ENCODE results near the gene HCN3. TPM values are rescaled to one million over a fixed set of nuclear protein-coding genes. Genes with fewer than 3 reads are reported as not detected.
A peak's percentile ranks its signal among the peaks of the same experiment; 100 is the strongest.

HCN3 gene
- total and polyA plus RNA-seq, 2 of the 13 experiments (the other 11 are each of a cell fraction or from before 2014, with no cell fraction given), result 2.4 to 10.2 TPM

GRCh38 chr1:155272466-155273342, 4.6 kb upstream of the HCN3 start (continued):
- TF ChIP-seq, protein P1, sequence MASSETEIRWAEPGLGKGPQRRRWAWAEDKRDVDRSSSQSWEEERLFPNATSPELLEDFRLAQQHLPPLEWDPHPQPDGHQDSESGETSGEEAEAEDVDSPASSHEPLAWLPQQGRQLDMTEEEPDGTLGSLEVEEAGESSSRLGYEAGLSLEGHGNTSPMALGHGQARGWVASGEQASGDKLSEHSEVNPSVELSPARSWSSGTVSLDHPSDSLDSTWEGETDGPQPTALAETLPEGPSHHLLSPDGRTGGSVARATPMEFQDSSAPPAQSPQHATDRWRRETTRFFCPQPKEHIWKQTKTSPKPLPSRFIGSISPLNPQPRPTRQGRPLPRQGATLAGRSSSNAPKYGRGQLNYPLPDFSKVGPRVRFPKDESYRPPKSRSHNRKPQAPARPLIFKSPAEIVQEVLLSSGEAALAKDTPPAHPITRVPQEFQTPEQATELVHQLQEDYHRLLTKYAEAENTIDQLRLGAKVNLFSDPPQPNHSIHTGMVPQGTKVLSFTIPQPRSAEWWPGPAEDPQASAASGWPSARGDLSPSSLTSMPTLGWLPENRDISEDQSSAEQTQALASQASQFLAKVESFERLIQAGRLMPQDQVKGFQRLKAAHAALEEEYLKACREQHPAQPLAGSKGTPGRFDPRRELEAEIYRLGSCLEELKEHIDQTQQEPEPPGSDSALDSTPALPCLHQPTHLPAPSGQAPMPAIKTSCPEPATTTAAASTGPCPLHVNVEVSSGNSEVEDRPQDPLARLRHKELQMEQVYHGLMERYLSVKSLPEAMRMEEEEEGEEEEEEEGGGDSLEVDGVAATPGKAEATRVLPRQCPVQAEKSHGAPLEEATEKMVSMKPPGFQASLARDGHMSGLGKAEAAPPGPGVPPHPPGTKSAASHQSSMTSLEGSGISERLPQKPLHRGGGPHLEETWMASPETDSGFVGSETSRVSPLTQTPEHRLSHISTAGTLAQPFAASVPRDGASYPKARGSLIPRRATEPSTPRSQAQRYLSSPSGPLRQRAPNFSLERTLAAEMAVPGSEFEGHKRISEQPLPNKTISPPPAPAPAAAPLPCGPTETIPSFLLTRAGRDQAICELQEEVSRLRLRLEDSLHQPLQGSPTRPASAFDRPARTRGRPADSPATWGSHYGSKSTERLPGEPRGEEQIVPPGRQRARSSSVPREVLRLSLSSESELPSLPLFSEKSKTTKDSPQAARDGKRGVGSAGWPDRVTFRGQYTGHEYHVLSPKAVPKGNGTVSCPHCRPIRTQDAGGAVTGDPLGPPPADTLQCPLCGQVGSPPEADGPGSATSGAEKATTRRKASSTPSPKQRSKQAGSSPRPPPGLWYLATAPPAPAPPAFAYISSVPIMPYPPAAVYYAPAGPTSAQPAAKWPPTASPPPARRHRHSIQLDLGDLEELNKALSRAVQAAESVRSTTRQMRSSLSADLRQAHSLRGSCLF (CRISPR knock-in tag; IDR thresholded peaks at IDR 0.05; ENCODE audit: borderline replicate concordance), result no peak
- no peak for TF ChIP-seq DMTF1 (CRISPR knock-in tag; IDR thresholded peaks at IDR 0.05)
- no peak; the same call in 1 of the 2 replicates for TF ChIP-seq ZNF547 (CRISPR knock-in tag; IDR thresholded peaks at IDR 0.05)
- TF ChIP-seq CCDC6 (CRISPR knock-in tag; IDR thresholded peaks at IDR 0.05), result peak; percentile 86; the same call in 1 of the 2 replicates
- TF ChIP-seq, protein P2, sequence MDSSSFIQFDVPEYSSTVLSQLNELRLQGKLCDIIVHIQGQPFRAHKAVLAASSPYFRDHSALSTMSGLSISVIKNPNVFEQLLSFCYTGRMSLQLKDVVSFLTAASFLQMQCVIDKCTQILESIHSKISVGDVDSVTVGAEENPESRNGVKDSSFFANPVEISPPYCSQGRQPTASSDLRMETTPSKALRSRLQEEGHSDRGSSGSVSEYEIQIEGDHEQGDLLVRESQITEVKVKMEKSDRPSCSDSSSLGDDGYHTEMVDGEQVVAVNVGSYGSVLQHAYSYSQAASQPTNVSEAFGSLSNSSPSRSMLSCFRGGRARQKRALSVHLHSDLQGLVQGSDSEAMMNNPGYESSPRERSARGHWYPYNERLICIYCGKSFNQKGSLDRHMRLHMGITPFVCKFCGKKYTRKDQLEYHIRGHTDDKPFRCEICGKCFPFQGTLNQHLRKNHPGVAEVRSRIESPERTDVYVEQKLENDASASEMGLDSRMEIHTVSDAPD (CRISPR knock-in tag; IDR thresholded peaks at IDR 0.05), result 0 out of 2 replicates have a peak, but pooled peaks have one; percentile 13
- TF ChIP-seq ZNF589 (CRISPR knock-in tag; conservative IDR thresholded peaks at IDR 0.05), result peak; percentile 77; the same call in 1 of the 2 replicates
- no peak for TF ChIP-seq SP1 (IDR thresholded peaks at IDR 0.05)
- no peak for TF ChIP-seq SP1 (CRISPR knock-in tag; IDR thresholded peaks at IDR 0.05)
- TF ChIP-seq ZNF335 (CRISPR knock-in tag; IDR thresholded peaks at IDR 0.05), result peak; percentile 1; the same call in 1 of the 2 replicates
